Psoas muscle (tissue), 8 donors: ENCODE results near the gene BCAS1. TPM values are rescaled to one million over a fixed set of nuclear protein-coding genes. Genes with fewer than 3 reads are reported as not detected.

ENCODE experiments used
- ATAC-seq, 4 donors: fragments of 200-7000 bp; cut with Tn5 transposase; one replicate each; pipeline ENCODE4 v1.9.1; 2020; ENCODE audit warnings: moderate library complexity in 3 of 4, mild to moderate bottlenecking in 2 of 4
- DNase-seq, 2 donors: peaks; one replicate each; pipeline ENCODE4 v3.0.0-alpha.2; 2020
- H3K27ac ChIP-seq: fragments of 200-600 bp; one replicate; pipeline ENCODE4 v1.8.0; 2022
- H3K27me3 ChIP-seq, 3 donors: fragments of 200-600 bp in 1 of 3; one replicate each; pipeline versions ENCODE4 v1.6.1 to v1.8.0; 2013 to 2022; ENCODE audit warnings: low read length in 2 of 3, mild to moderate bottlenecking in 2 of 3, moderate library complexity in 1 of 3; ENCODE audit not compliant: insufficient read depth in 3 of 3
- H3K36me3 ChIP-seq, 2 donors: fragments of 200-600 bp in 1 of 2; one replicate each; pipeline versions ENCODE4 v1.6.1 to v1.8.0; 2013 to 2022; ENCODE audit warnings: low read depth in 1 of 2, mild to moderate bottlenecking in 1 of 2, moderate library complexity in 1 of 2; ENCODE audit not compliant: insufficient read depth in 1 of 2
- H3K4me1 ChIP-seq: fragments of 200-600 bp; one replicate; pipeline ENCODE4 v1.8.0; 2022
- H3K4me3 ChIP-seq: fragments of 200-600 bp; one replicate; pipeline ENCODE4 v1.8.0; 2022; ENCODE audit warnings: mild to moderate bottlenecking
- H3K9me3 ChIP-seq: fragments of 200-600 bp; one replicate; pipeline ENCODE4 v1.8.0; 2022
- WGBS, 3 donors: extraction: QIAGEN DNeasy Blood & Tissue Kit; methylation state at CpG; one replicate each; pipeline versions ENCODE4 v1.1.6 to v1.1.7; 2013; 5-methylcytosine and 5-hydroxymethylcytosine counted together
- intact Hi-C, 2 donors: fragments of 100-400 bp; cut with DNase I; formaldehyde crosslinking; loops; one replicate each; pipeline versions ENCODE4 v1.11.0 to v1.14.2; 2022
- polyA plus RNA-seq, 3 donors: library from polyadenylated mRNA; stranded (reverse); fragments of 200-250 nt; gene quantifications; one replicate each; pipeline ENCODE4 v1.2.3, GENCODE V29; 2013
- total RNA-seq, 4 donors: library from RNA; stranded (reverse); fragmentation: NEBNext Ultra II Directional in 2 of 4; extraction: Animal tissue kit (Norgen Biotek cat#: 25700) in 2 of 4; gene quantifications; one replicate each; pipeline versions ENCODE4 v1.2.1 to v1.2.4, GENCODE V29; 2021 to 2023
- TF ChIP-seq, protein P1 (sequence below): fragments of 200-600 bp; IDR thresholded peaks from one replicate; pipeline ENCODE4 v1.8.0; 2022; ENCODE audit warnings: antibody characterized with exemption
- donor health status: healthy with polysubstance abuse.
- donor health status: DM: no; HTN: no; CAD: no; lungs with moderate emphysema.
- donor health status: Bipolar disorder and iron deficiency.
- donor health status: healthy.
- donor health status: DM: yes; HTN: yes; CAD: no.
- donor health status: DM: no; HTN: no; CAD: no.
- donor health status: DM: no; HTN: no; CAD: no.
- donor health status: DM: yes; HTN: yes; CAD: no.

The BCAS1 gene
- total and polyA plus RNA-seq, 7 donors: 0.01 to 0.26 (median 0.16) TPM; not detected in 2

DNA sequence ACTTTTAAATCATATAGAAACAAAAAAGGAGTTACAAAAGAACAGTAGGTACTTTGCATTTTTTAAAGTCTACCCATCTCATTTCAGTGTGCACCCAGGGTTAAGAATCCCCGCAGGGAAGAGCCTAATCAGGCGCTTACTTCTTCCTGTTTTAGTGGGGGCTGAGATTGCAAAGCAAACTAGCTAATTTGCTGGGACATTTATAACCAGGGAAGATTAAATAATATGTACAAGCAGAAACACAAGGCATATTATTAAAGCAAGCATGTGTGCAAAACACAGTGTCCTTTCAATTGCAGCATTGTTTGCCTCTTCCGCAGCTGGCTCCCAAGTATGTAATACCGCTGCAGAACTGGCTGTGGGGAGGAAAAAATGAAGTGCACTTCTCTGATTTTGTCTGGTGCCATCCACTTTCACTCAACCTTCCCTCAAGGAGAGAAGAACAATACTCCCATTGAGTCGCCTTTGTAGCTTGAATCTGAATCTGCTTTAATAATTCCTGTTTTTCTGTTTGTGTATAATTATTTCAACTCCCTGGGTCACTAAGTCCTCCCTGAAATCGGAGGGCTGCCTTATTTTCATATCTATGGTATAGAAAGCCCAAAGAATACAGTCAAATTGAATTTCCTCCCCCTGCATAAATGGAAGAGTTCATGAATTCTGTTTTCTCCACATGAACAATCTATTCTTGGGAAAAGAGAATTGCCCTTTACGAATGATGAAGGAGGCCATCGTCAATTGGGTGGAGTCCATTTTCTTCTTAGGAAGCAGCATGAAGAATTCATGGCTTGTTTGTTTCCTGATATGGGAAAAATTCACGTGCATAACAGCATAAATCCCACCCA lies 23.3 kb upstream of the BCAS1 start:
- H3K4me3 ChIP-seq: no peak overlapping the region
- no peak overlapping the region for H3K27ac ChIP-seq
- TF ChIP-seq, protein P1, sequence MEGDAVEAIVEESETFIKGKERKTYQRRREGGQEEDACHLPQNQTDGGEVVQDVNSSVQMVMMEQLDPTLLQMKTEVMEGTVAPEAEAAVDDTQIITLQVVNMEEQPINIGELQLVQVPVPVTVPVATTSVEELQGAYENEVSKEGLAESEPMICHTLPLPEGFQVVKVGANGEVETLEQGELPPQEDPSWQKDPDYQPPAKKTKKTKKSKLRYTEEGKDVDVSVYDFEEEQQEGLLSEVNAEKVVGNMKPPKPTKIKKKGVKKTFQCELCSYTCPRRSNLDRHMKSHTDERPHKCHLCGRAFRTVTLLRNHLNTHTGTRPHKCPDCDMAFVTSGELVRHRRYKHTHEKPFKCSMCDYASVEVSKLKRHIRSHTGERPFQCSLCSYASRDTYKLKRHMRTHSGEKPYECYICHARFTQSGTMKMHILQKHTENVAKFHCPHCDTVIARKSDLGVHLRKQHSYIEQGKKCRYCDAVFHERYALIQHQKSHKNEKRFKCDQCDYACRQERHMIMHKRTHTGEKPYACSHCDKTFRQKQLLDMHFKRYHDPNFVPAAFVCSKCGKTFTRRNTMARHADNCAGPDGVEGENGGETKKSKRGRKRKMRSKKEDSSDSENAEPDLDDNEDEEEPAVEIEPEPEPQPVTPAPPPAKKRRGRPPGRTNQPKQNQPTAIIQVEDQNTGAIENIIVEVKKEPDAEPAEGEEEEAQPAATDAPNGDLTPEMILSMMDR: no peak
- no peaks in the 10 kb centered on the region for H3K9me3 ChIP-seq
- no peak for DNase-seq
- ATAC-seq: no peak
- H3K36me3 ChIP-seq: no peaks in the 10 kb centered on the region
- no peaks in the 10 kb centered on the region for H3K4me1 ChIP-seq
- intact Hi-C loops: no loop called here
- 24 to 32% (median 28%) methylated on average over 9 of the region's 9 CpGs for WGBS, 3 donors
- peaks cover 0 to 7% (median 0%) of the 10 kb centered on the region in 3 donors for H3K27me3 ChIP-seq

DNA sequence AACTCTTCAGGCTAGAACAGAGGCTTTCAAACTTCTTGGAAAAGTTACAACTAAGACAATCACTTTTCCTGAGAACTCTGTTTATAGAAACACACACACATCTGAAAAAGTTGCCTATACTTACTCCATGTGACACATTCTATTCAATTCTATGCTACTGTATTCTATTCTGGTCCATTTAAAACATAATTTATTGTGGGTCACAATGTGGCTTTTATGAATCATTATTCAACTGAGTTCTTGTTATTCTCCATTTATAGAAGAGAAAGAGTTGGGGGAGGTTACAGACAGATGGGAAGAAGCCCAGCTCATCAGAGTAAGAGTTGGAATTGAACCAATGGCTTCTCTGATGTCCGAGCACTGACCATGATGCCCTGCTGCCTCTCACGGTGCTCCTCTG lies 21.6 kb upstream of the BCAS1 start:
- Histone ChIP-seq H3K36me3 (no peaks in the 10 kb centered on the region), H3K4me1 (no peaks in the 10 kb centered on the region), H3K9me3 (no peaks in the 10 kb centered on the region), H3K27ac (no peak overlapping the region), H3K4me3 (no peak overlapping the region), H3K27me3 (peaks cover 0 to 7% (median 0%) of the 10 kb centered on the region in 3 donors)
- TF ChIP-seq, protein P1: no peak
- DNase-seq: no peak
- WGBS, 3 donors: 41 to 48% (median 41%) methylated on average over 2 of the region's 2 CpGs
- intact Hi-C loops: no loop called here
- ATAC-seq: no peak

DNA sequence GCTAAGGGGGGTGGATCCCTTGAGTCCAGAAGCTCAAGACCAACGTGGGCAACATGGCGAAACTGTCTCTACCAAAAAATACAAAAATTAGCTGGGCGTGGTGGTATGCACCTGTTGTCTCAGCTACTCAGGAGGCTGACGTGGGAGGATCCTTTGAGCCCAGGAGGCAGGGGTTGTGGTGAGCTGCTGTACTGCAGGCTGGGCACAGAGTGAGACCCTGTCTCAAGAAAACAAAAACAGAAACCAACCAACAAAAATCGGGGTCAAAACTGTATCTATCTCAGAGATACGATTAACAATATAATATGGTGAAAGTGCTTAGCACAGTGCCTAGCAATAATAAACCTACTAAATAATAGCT lies 20.7 kb upstream of the BCAS1 start:
- TF ChIP-seq, protein P1: no peak
- 67 to 79% (median 79%) methylated on average over 6 of the region's 6 CpGs for WGBS, 3 donors

DNA sequence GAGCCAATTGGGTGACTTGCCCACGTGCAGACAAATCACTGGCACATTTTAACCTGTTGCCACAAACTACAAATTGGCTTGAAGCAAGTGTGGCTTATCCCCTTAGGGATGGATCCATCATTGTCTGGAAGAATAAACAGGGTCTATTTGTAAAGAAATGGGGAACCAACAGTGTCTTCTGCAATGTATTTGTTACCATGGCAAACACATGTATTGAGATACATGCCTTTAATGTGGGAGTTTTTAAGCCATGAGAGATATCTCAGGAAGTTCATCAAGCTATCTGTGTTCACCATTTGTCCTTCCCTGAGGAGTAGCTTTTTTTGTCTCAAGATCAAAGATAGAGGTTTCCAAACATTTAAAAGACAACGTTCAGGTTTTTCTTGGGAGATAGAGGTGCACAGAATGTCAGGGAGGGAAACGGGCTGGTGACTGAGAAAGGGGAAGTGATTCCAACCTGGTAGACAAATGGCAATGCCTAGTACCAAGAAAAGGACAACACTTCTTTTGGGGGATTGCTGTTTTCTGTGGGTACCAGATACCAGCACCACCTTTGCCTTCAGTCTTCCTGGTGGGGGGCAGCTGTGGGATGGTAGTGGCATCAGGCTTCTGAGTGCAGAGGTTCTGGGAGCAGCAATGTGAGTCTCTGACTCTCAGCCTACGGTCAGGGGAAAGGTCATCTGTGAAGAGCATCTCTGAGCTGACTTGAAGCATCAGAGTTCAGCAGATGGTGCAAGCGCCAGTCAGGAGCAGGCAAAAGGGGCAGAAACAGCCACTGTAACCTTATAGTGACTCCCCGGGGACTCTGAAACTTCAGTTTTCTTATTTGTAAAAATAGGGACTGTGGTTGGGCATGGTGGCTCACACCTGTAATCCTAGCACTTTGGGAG lies 20.1 kb upstream of the BCAS1 start:
- Histone ChIP-seq H3K9me3 (no peaks in the 10 kb centered on the region), H3K27me3 (peaks cover 0 to 7% (median 0%) of the 10 kb centered on the region in 3 donors), H3K4me3 (no peak overlapping the region), H3K36me3 (no peaks in the 10 kb centered on the region), H3K4me1 (no peaks in the 10 kb centered on the region), H3K27ac (no peak overlapping the region)
- TF ChIP-seq, protein P1: no peak
- ATAC-seq: no peak
- 68 to 70% (median 68%) methylated on average over 6 of the region's 6 CpGs for WGBS, 3 donors
- DNase-seq: no peak
- intact Hi-C loops: no loop called here

More for the DNA sequence above, 20.7 kb upstream of the BCAS1 start:
- intact Hi-C loops: no loop called here
- Histone ChIP-seq H3K27me3 (peaks cover 0 to 7% (median 0%) of the 10 kb centered on the region in 3 donors), H3K27ac (no peak overlapping the region), H3K9me3 (no peaks in the 10 kb centered on the region), H3K4me3 (no peak overlapping the region), H3K36me3 (no peaks in the 10 kb centered on the region), H3K4me1 (no peaks in the 10 kb centered on the region)
- no peak for ATAC-seq
- no peak for DNase-seq
